HG03108 (cell line): ENCODE results near the gene HCRT.
"Not testable (repeated sequence)": the region's sequence is repeated elsewhere in the genome, so short reads cannot be mapped to it uniquely, and the experiment has no call there.

ENCODE experiments used
- ATAC-seq: cut with Tn5 transposase; IDR thresholded peaks from one replicate; pipeline ENCODE4 v1.9.1; 2021; ENCODE audit warnings: moderate library complexity; ENCODE audit not compliant: unreplicated experiment

The HCRT gene

GRCh38 chr17:42184713-42185620 is at the start of gene HCRT:
HCRT (minus strand) TSS chr17:42185452; CDS start chr17:42185365, 87 bp downstream.
- ATAC-seq, result no peak

- no peak for ATAC-seq
Measured at GRCh38 chr17:42233994-42234393, 48.7 kb upstream of the HCRT start.

GRCh38 chr17:42233156-42233555 is 47.9 kb upstream of the HCRT start:
- ATAC-seq, result no peak

- ATAC-seq, result no peak
Measured at GRCh38 chr17:42230225-42230624, 45.0 kb upstream of the HCRT start.

GRCh38 chr17:42227849-42228700 is 42.8 kb upstream of the HCRT start:
- ATAC-seq, result no peak

GRCh38 chr17:42225646-42226045 is 40.4 kb upstream of the HCRT start:
- no peak for ATAC-seq

GRCh38 chr17:42224651-42225050 is 39.4 kb upstream of the HCRT start:
- no peak for ATAC-seq

GRCh38 chr17:42221886-42222745 is 36.9 kb upstream of the HCRT start:
- no peak for ATAC-seq

GRCh38 chr17:42219280-42219679 is 34.0 kb upstream of the HCRT start:
- not testable (repeated sequence) for ATAC-seq

- no peak for ATAC-seq
Measured at GRCh38 chr17:42214156-42214555, 28.9 kb upstream of the HCRT start.

GRCh38 chr17:42212382-42212781 is 27.1 kb upstream of the HCRT start:
- no peak for ATAC-seq

- ATAC-seq, result not testable (repeated sequence)
Measured at GRCh38 chr17:42211921-42212341, 26.7 kb upstream of the HCRT start.

GRCh38 chr17:42210046-42210445 is 24.8 kb upstream of the HCRT start:
- ATAC-seq, result no peak

GRCh38 chr17:42206153-42206612 is 20.9 kb upstream of the HCRT start:
- ATAC-seq, result not testable (repeated sequence)

GRCh38 chr17:42203354-42203753 is 18.1 kb upstream of the HCRT start:
- ATAC-seq, result no peak

GRCh38 chr17:42202696-42203095 is 17.4 kb upstream of the HCRT start:
- ATAC-seq, result no peak

GRCh38 chr17:42202159-42202558 is 16.9 kb upstream of the HCRT start:
- ATAC-seq, result no peak

- no peak for ATAC-seq
Measured at GRCh38 chr17:42201458-42201772, 16.2 kb upstream of the HCRT start.

GRCh38 chr17:42200706-42201457 is 15.6 kb upstream of the HCRT start:
- no peak for ATAC-seq

- no peak for ATAC-seq
Measured at GRCh38 chr17:42199416-42200011, 14.3 kb upstream of the HCRT start.
